GM15510 (cell line): ENCODE measurements around the gene WNT3A.

ENCODE experiments used
- POLR2A ChIP-seq: IDR thresholded peaks from 3 replicates; pipeline ENCODE4 v1.6.1; 2011; ENCODE audit warnings: borderline replicate concordance; ENCODE audit not compliant: insufficient read length; ENCODE audit errors: extremely low read depth

Gene WNT3A, protein sequence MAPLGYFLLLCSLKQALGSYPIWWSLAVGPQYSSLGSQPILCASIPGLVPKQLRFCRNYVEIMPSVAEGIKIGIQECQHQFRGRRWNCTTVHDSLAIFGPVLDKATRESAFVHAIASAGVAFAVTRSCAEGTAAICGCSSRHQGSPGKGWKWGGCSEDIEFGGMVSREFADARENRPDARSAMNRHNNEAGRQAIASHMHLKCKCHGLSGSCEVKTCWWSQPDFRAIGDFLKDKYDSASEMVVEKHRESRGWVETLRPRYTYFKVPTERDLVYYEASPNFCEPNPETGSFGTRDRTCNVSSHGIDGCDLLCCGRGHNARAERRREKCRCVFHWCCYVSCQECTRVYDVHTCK

DNA sequence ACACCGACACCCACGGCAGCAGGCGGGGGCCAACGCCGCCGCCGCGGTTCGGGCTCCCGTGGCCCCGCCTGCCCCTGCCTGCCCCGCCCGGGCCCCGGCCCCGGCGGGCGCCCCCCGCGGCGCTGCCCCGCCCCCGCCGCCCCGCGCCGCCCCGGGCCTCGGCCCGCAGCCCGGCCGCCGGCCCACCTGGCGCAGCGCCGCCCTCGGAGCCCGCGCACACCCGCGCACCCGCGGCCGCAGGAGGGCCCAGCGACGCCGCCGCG, at the start of gene WNT3A:
TSS of gene WNT3A (plus strand) at position 213 of the 263 bp plus-strand sequence. CDS start 131 bp downstream, outside the sequence.
- no peak for TF ChIP-seq POLR2A

DNA sequence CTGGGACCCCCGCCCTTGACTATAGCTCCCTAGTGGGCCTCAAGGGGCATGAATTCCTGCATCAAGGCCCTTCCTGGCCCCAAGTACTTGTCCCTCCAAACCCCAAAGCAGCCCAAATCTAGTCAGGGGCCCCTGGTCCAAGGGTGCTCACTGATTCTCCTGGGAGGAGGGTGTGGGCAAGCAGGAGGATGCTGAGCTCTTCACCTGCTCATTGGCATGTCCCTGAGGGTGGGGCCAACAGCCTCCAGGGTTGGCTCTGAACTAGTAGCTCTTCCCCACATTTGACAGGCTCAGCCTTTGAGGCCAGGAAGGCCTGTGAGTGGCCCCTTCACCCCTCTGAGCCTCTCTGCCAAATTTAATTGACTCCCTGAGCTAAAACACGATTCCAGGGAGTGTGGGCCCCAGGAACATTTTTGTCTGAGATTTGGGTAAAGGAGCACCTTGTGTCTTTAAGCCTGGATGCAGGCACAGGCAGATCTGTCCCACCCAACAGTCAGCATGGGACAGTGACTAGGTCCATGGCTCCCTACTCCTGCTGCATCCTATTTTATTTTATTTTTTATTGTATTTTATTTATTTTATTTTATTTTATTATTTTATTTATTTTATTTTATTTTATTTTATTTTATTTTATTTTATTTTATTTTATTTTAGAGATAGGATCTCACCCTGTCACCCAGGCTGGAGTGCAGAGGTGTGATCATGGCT, 48.0 kb upstream of the WNT3A start:
- TF ChIP-seq POLR2A: no peak

DNA sequence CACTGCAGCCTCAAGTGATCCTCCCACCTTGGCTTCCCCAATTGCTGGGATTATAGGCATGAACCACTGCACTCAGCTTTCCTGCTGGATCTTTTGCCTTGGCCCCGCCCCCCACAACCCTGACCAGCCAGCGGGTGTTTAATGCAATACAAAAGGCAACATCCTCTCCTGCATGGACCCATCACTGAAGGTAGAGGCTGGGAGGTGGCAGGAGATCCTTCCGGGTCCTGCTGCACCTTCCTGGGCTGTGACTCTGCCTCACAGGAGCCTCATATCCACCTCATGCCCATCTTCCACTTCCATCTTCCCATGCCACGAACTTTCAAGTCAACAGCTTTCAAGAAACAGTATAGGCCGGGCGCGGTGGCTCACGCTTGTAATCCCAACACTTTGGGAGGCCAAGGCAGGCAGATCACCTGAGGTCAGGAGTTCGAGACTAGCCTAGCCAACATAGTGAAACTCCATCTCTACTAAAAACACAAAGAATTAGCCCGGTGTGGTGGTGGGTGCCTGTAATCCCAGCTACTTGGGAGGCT, 47.4 kb upstream of the WNT3A start:
- TF ChIP-seq POLR2A: no peak

DNA sequence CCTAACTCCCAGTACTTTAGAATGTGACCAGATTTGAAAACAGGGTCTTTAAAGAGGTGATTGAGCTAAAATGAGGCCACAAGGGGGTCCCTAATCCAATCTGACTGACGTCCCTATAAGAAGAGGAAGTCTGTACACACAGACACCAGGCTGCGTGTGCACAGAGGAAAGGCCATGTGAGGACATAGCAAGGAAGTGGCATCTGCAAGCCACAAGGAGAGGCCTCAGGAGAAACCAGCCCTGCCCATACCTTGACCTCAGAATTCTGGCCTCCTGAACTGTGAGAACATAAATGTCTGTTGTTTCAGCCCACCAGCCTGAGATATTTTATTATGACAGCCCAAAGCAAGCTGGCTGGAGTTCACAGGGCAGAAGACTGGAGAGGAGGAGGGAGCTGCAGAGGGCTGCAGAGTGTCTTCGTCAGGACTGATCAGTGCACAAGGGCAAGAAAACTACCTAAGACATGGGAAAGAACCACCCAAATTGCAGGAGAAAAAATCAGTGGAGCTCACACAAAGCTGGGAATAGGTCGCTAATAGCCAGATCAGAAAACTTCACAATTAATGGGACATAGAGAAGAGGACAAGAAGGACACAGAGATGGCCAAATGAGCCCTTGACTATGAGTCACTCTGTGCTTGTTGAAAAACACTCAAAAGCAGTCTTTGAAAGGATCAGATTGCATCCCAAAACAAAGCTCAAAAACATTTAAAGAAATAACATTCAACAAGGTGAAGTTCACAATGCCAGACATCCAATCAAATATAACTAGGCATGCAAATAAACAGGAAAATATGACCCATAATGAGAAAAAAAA, 44.9 kb upstream of the WNT3A start:
- TF ChIP-seq POLR2A: no peak

DNA sequence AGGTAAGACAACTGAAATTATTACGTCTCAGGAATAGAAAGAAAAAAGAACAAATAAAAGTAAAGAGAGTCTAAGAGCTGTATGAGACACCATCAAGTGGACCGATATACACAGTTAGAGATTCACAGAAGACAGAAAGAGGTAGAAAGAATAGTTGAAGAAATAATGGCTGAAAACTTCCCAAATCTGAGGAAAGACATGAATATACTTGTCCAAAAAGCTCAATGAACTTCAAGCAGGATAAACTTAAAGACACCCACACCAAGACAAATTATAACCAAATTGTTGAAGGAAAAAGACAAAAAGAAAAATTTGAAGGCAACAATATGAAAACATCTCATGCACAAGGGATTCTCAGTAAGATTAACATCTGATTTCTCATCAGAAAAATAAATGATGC, 19.6 kb upstream of the WNT3A start:
- no peak for TF ChIP-seq POLR2A

DNA sequence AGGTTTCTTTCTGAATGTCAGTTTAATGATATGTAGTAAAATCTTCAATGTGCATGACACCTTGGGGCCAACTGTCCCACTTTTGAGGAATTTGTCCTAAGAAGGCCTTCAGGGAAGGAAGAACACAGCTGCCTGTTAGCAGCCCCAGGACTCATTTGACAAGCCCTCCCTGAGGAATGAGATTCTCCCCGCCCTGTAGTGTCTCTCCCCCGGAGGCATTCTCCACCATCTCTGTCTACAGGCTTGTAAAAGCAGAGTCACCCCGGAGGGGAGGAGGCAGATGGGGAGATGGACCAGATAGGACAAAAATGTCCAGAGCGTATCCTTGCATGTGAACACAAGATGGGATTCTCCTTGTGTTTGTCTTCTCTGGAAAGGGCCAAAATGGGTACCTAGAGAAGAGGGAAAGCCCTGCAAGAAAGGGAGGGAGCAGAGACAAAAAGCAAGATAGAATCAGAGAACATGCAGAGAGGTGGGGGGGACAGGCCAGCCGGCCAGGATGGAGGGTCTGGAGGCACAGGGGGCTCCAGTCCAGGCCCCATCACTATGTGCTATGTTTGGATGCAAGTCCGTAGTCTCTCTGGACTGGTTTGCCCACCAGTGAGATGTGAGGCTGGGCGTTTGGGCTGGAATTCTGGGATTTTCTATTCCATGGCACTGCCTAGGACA, 12.0 kb upstream of the WNT3A start:
- no peak for TF ChIP-seq POLR2A

DNA sequence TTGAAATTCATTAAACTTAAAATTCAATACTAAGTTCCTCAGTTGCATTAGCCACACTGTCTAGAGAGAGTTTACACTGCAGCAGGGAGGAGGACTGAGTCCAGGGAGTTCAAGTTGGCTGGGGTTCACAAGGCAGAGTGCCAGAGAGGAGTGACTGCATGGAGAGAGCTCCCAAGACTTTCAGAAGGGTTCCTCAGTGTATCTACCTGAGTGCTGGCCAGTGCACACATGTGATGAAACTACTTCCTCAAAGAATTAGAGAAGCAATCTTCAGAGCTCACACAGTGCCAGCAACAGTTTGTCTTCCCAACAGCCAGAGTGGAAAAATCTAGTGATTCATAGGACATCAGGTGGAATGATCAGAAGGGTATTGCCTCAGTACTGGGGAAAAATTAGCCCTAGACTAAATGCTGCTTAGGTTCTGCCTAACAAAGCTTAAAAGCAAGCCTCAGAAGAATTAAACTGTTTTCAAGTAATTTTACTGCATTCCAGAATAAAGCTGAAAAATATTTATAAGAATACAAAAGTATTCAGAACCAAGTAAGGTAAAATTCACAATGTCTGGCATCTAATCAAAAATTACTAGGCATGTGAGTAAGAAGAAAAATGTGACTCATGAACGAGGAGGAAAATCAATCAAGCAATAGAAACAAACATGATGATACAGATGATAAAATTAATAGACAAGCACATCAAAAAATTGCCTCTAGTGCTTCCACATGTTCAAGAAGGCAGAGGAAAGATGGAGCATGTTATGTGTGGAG, 10.4 kb upstream of the WNT3A start:
- TF ChIP-seq POLR2A: no peak

DNA sequence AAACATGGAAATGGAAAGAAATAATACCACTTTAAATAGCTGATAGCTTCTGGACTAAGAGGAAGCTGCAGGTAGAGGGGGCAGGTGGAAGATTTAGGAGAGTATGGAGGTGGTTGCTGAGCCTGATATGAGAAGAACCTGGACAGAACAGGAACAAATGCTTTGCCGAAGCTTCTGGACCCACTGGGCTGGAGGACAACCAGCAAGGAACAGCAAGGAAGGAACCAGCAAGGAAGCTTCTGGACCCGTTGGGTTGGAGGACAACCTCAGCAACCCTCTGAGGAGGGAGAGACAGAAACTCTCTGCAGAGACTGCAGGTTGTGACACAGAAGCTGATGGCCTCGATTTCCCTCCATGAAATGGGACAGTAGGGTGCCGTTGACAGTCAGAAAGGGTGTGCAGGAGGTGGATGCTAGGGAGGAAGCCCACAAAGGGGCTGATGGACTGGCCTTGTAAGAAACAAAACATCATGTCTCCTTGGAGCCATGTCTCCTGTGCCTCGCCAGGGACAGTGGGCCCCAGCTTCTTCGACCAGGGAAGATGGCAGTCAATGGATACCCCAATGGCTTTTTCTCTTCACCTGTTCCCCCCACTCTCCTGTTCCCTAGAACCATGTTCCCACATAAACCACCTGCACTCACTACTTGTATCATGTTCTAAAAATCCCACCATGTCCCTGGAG, 8.3 kb upstream of the WNT3A start:
- no peak for TF ChIP-seq POLR2A

DNA sequence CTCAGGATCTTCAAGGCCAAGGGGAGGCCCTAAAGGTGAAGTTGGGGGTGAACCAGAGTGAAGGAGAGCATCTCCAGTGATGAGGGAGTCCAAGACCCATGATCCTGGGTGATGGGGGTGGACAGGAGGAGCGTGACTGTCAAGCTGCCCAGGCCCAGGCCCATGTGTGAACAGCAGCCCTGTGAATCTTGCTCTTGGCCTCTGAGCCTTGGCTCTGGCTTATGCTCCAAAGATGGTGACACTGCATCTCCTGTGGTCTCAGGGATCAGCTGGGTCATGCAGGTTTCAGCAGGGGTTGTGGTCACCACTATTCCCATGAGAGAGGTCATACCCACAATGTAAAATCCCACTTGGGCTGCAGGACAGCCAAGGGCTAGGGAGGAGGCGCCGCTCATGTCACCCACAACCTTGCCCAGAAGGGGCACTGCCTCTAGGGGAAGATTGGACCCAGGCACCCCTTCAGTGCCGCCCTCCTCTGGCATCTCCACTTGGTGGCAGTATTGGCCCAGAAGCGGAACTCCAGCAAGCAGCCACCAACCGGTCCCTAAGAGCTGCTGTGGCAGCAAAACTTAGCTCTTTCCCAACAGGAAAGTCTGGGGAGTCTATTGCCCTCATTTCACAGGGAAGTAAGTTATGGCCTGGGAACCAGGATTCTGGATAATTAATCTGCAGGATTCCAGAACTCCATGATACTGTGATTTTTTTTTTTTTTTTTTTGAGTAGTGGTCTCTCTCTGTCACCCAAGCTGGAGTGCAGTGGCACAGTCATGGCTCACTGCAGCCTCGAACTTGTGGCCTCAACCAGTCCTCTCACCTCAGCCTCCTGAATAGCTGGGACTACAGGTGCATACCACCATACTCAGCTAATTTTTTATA, 7.5 kb upstream of the WNT3A start:
- no peak for TF ChIP-seq POLR2A

DNA sequence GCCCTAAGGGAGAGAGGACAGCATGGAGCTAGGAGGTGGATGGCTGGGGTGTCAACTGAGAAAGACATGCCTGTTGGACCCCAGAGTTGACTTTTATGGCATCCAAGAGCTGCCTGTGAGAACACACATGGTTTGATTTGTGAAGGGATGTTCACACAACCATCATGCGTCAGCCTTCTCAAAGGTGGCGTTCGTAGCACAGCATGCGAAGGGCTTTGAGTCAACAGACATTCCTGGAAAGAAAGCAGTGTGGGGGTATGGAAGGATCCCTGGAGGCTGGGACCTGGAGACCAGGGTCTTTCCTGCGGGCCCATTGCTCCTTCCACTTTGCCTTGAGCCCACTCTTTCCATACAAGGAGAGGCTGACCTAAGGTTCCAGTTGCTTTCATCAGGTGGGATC, 6.4 kb upstream of the WNT3A start:
- TF ChIP-seq POLR2A: no peak

DNA sequence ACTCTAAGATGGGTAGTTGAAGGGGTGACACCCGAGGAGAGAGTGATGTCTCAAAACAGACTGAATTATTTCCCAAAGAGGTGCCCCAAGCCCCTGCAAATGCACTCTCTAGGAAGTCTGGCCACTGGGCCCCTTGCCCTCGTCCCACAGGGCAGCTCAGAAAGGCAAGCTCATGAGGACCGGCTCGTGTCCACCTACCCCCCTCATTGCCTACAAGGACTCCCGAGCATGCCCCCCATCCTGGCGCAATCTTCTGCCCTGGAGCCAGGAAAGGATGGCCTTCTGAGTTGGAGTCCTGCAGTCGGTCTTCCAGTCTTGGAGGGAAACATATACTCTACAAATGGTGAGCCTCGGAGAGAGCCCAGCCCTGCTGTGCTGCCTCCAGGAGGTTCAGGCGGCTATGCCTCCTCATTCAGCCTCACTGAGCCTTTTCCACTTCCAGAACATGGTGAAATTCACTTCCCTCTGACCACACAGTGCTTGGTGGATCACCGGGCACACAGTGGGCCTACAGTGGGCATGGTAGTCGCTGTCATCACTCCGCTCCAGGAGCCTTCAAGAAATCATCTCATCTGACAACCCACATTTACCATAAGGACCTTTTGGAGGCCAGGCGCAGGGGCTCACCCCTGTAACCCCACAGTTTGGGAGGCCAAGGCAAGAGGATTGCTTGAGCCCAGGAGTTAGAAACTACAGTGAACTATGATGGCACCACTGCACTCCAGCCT, 5.8 kb upstream of the WNT3A start:
- no peak for TF ChIP-seq POLR2A

DNA sequence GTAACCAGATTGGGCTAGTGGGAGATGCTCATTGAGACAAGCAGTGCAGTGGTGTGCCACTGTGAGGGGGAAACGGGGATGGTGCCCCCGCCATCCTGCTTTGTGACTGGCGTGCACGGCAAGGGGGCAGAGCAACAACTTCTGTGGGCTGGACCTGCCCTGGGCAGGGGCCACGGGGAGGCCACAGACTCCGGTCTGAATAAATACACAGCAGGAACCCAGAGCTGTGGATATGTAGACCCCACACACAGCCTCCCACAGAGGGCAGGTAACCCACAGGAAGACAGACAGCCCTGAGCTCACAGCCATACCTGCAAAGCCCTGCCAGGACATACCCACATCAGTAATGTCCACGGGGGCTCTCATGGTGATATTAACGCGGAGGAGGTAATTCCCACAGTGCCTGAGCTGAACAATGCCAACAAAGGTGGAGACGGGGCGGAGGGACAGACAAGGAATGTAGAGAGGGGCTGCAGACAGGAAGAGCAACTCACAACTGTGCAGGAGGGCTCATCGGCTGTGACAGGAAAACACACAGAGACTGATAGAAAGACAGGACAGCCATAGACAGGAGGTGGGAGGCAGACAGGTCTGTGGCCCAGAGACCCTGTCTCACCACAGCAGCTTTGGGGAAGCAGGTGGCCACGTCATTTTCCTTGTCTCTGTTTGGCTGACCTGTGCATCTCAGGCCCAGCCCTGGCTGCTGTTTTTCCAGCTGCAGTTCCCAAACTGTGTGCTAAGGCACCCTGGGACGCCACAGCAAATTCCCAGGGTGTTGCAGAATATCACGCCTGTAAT, 4.9 kb upstream of the WNT3A start:
- TF ChIP-seq POLR2A: no peak

DNA sequence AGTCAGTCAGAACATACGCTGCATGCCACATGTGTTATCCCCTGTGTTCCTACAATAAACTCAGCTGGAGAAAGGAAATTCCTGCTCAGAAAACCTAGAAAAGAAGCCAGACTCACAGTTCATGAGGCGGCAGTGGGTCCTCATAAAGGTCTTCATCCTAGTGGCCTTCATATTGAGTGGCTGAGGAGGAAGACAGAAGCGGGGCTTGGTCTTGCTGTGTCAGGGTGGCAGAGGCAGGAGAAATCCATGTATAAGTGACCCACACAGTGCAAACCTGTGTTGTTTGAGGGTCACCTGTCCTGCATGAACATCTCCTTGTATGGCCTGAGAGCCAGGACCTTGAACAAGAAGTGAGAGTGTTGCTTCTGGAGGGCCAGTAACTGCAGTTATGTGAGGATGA, 4.0 kb upstream of the WNT3A start:
- TF ChIP-seq POLR2A: no peak
